ENCODE data around the gene ARL5C.

ARL5C gene

GRCh38 chr17:39151943-39152818 is 13.8 kb downstream of the ARL5C start:
- TF ChIP-seq ZBTB7A (IDR thresholded peaks at IDR 0.05; ENCODE audit: low read depth) (peak; percentile 82; the same call in 1 of the 2 replicates), MAX (IDR thresholded peaks at IDR 0.05) (no peak)

GRCh38 chr17:39151150-39151942 is 14.6 kb downstream of the ARL5C start, which contains the start of gene PLXDC1:
Gene PLXDC1, minus strand, starts transcription at chr17:39151637. Its CDS starts 200 bp downstream, at chr17:39151437.
- TF ChIP-seq TEAD4 (IDR thresholded peaks at IDR 0.05) (no peak), TAF1 (IDR thresholded peaks at IDR 0.05; ENCODE audit: low read depth) (no peak), EGR1 (IDR thresholded peaks at IDR 0.05) (no peak), MAX (IDR thresholded peaks at IDR 0.05) (no peak), ZBTB7A (IDR thresholded peaks at IDR 0.05; ENCODE audit: low read depth) (no peak), TCF12 (IDR thresholded peaks at IDR 0.05; ENCODE audit: low read depth) (no peak), RAD21 (IDR thresholded peaks at IDR 0.05; ENCODE audit: low read depth) (no peak), FOXM1 (IDR thresholded peaks at IDR 0.05; ENCODE audit: borderline replicate concordance, low read depth) (no peak), CREB1 (IDR thresholded peaks at IDR 0.05; ENCODE audit: low read depth) (no peak)

- TF ChIP-seq ZBTB7A (IDR thresholded peaks at IDR 0.05; ENCODE audit: low read depth) (no peak), RAD21 (IDR thresholded peaks at IDR 0.05; ENCODE audit: low read depth) (no peak), TCF12 (IDR thresholded peaks at IDR 0.05; ENCODE audit: low read depth) (no peak), NFIC (IDR thresholded peaks at IDR 0.05) (no peak), CEBPB (IDR thresholded peaks at IDR 0.05) (no peak), EGR1 (IDR thresholded peaks at IDR 0.05) (no peak), TAF1 (IDR thresholded peaks at IDR 0.05; ENCODE audit: low read depth) (no peak), MAX (IDR thresholded peaks at IDR 0.05) (no peak), USF1 (IDR thresholded peaks at IDR 0.05) (no peak), FOXM1 (IDR thresholded peaks at IDR 0.05; ENCODE audit: borderline replicate concordance, low read depth) (no peak), TEAD4 (IDR thresholded peaks at IDR 0.05) (no peak), EP300 (IDR thresholded peaks at IDR 0.05; ENCODE audit: borderline replicate concordance) (no peak), REST (IDR thresholded peaks at IDR 0.05; ENCODE audit: low read depth) (no peak), CREB1 (IDR thresholded peaks at IDR 0.05; ENCODE audit: low read depth) (no peak), YY1 (IDR thresholded peaks at IDR 0.05; ENCODE audit: low read depth) (no peak)
Observed at GRCh38 chr17:39150795-39151149, 15.2 kb downstream of the ARL5C start.

GRCh38 chr17:39150104-39150634 is 15.8 kb downstream of the ARL5C start:
- TF ChIP-seq CEBPB (IDR thresholded peaks at IDR 0.05) (no peak), MAX (IDR thresholded peaks at IDR 0.05) (no peak), ZBTB7A (IDR thresholded peaks at IDR 0.05; ENCODE audit: low read depth) (no peak), EGR1 (IDR thresholded peaks at IDR 0.05) (no peak), TCF12 (IDR thresholded peaks at IDR 0.05; ENCODE audit: low read depth) (no peak), FOXM1 (IDR thresholded peaks at IDR 0.05; ENCODE audit: borderline replicate concordance, low read depth) (no peak), EP300 (IDR thresholded peaks at IDR 0.05; ENCODE audit: borderline replicate concordance) (no peak), USF1 (IDR thresholded peaks at IDR 0.05) (no peak), CREB1 (IDR thresholded peaks at IDR 0.05; ENCODE audit: low read depth) (no peak), YY1 (IDR thresholded peaks at IDR 0.05; ENCODE audit: low read depth) (no peak), RAD21 (IDR thresholded peaks at IDR 0.05; ENCODE audit: low read depth) (no peak), REST (IDR thresholded peaks at IDR 0.05; ENCODE audit: low read depth) (no peak), TEAD4 (IDR thresholded peaks at IDR 0.05) (no peak), TAF1 (IDR thresholded peaks at IDR 0.05; ENCODE audit: low read depth) (no peak), NFIC (IDR thresholded peaks at IDR 0.05) (no peak)

Data from Ishikawa (cell line).